HT-29 (cell line): ENCODE data around the gene MUC12. TPM values are rescaled to one million over a fixed set of nuclear protein-coding genes. Genes with fewer than 3 reads are reported as not detected.
"Not testable (repeated sequence)": the region's sequence is repeated elsewhere in the genome, so short reads cannot be mapped to it uniquely, and the experiment has no call there.

Experiments used
- DNase-seq: peaks from one replicate; pipeline ENCODE4 v3.0.0-alpha.2; 2015; ENCODE audit warnings: low spot score
- total RNA-seq: library from RNA; depleted of rRNA; stranded (reverse); fragments of >200 nt; shearing (Covaris generic); gene quantifications from 2 replicates; pipeline ENCODE4 v1.2.3, GENCODE V29; 2014; rRNA removed

MUC12 gene, protein sequence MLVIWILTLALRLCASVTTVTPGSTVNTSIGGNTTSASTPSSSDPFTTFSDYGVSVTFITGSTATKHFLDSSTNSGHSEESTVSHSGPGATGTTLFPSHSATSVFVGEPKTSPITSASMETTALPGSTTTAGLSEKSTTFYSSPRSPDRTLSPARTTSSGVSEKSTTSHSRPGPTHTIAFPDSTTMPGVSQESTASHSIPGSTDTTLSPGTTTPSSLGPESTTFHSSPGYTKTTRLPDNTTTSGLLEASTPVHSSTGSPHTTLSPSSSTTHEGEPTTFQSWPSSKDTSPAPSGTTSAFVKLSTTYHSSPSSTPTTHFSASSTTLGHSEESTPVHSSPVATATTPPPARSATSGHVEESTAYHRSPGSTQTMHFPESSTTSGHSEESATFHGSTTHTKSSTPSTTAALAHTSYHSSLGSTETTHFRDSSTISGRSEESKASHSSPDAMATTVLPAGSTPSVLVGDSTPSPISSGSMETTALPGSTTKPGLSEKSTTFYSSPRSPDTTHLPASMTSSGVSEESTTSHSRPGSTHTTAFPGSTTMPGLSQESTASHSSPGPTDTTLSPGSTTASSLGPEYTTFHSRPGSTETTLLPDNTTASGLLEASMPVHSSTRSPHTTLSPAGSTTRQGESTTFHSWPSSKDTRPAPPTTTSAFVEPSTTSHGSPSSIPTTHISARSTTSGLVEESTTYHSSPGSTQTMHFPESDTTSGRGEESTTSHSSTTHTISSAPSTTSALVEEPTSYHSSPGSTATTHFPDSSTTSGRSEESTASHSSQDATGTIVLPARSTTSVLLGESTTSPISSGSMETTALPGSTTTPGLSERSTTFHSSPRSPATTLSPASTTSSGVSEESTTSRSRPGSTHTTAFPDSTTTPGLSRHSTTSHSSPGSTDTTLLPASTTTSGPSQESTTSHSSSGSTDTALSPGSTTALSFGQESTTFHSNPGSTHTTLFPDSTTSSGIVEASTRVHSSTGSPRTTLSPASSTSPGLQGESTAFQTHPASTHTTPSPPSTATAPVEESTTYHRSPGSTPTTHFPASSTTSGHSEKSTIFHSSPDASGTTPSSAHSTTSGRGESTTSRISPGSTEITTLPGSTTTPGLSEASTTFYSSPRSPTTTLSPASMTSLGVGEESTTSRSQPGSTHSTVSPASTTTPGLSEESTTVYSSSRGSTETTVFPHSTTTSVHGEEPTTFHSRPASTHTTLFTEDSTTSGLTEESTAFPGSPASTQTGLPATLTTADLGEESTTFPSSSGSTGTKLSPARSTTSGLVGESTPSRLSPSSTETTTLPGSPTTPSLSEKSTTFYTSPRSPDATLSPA (N-terminal part only)
- 19.2 and 29.8 TPM in 2 replicates for total RNA-seq

DNA sequence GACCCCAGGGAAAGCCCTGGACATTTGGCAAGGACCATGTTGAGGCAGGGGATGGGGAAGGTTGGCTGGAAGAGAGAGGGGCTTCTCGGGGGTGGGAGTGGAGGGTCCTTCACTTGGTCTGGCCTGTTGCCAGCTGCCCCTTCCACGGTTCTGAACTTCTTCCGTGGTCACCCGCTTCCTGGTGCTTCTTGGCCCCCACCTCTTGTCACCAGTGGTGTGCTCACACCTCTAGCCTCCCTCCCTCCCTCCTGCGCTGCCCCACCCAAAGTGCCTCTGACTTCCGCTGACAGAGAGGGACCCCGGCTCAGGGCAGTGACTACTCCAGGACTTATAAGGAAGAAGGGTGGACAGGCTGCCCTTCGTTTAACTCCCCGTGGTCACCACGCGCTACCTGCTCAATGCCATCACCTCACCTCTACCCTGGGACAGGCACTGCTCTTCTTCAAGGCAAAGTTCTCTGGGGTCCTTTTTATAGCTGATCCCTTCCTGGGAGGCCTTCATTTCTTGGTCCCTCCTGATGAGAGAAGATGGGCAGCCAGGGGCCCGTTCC is at the start of gene MUC12:
TSS of gene MUC12 (plus strand) at position 500 of the 550 bp plus-strand sequence. CDS start 58 bp downstream, outside the sequence.
- no peak for DNase-seq

DNA sequence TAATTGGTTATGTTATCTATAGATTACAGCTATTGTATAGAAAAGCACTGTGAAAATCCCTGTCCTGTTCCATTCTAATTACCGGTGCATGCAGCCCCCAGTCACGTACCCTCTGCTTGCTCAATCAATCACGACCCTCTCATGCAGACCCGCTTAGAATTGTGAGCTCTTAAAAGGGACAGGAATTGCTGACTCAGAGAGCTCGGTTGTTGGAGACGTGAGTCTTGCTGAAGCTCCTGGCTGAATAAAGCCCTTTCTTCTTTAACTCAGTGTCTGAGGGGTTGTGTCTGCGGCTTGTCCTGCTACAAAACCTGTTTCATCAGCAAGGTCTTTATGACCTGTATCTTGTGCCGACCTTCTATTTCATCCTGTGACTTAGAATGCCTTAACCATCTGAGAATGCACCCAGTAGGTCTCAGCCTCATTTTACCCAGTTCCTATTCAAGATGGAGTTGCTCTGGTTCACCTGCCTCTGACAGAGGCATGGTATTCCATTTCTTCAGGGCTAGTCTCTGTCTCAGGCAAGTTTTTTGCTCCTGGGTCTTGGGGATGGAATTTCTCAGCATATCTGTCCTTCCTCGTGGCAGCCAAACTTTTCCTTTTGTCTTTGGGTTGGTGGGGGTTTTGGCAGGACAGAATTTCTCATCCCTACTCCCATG is 49.5 kb upstream of the MUC12 start:
- not testable (repeated sequence) for DNase-seq

DNA sequence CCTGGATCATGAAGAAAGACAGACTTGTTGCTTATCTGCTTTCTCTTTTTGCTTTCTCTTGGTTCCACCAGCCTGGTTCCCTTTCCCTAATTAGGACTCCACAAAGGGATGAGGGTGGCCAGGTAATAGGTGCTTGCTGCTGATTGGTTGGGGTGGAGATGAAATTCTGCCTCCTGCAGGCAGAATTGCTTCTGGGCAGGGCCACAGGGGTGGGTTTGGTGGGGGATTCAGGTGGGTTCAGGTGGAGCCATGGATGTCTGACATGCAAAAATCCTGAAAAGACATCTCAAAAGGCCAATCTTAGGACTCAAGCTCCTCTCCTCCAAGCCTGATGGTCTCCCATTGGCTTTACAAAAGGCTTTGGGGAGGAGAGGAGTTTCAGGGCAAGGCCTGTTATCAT is 48.3 kb upstream of the MUC12 start:
- DNase-seq = no peak

DNA sequence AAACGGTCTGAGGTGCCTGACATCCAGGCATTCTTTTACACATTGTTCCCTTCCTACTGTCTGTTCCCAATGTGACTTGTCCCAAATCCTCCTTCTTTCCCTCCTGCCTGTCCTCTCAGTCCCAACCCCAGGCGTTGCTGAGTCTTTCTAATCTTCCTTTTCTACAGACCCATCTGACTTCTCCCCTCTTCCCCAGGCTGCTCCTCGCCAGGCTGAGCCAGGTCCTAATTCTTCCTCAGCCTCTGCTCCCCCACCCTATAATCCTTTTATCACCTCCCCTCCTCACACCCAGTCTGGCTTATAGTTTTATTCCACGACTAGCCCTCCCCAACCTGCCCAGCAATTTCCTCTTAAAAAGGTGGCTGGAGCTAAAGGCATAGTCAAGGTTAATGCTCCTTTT is 45.7 kb upstream of the MUC12 start:
- DNase-seq = not testable (repeated sequence)

DNA sequence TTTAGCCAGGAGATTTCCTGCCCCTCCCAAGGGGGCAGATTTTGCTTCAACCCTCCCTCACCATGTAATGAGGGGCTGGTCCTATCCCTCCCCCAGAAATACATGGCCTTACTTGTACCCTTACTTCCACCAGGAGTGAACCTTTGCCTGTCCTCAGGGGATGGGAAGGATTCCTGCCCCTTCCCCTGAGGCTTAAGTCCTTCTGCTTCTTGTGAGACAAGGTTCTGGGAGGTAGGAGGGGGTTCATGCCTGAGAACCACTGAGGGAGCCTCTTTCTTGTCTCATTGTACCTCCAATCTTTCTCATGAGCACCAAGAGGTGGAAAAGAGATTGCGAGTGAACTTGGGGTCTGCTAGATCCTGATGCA is 39.6 kb upstream of the MUC12 start:
- no peak for DNase-seq

DNA sequence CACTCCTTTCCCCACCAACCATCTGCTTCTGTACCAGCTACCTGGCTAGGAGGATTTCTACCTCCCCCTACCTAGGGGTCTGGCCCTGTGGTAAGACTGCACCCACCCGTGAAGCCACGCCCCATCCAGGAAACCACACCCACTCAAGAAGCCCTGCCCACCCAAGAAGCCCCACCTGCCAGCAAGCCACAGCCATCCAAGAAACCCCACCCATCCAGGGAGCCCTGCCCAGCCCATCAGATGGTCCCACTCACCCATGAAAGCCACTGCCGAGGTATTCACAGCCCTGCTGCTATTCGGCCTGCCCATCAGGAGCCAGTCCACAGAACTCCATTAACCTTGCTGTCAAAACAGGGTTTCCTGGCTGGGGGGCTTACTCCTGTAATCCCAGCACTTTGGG is 35.6 kb upstream of the MUC12 start:
- no peak for DNase-seq

DNA sequence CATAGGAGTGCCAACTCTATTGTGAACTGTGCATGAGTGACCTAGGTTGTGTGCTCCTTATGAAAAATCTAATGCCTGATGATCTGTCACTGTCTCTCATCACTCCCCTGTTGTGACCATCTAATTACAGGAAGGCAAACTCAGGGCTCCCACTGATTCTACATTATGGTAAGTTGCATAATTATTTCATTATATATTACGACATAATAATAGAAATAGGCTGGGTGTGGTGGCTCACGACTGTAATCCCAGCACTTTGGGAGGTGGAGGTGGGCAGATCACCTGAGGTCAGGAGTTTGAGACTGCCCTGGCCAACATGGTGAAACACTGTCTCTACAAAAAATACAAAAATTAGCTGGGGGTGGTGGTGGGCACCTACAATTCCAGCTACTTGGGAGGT is 34.0 kb upstream of the MUC12 start:
- not testable (repeated sequence) for DNase-seq

DNA sequence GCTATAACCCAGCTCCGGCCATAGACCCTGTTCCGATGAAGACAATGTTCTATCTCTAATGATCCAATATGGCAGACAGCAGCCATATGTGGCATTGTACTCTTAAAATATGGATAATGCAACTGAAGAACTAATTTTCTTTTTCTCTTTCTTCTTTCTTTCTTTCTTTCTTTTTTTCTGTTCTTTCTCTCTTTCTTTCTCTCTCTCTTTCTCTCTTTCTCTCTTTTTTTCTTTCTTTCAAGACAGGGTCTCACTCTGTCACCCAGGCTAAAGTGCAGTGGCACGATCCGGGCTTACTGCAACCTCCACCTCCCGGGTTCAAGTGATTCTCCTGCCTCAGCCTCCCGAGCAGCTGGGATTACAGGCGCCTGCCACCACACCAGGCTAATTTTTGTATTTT is 33.2 kb upstream of the MUC12 start:
- DNase-seq = not testable (repeated sequence)

DNA sequence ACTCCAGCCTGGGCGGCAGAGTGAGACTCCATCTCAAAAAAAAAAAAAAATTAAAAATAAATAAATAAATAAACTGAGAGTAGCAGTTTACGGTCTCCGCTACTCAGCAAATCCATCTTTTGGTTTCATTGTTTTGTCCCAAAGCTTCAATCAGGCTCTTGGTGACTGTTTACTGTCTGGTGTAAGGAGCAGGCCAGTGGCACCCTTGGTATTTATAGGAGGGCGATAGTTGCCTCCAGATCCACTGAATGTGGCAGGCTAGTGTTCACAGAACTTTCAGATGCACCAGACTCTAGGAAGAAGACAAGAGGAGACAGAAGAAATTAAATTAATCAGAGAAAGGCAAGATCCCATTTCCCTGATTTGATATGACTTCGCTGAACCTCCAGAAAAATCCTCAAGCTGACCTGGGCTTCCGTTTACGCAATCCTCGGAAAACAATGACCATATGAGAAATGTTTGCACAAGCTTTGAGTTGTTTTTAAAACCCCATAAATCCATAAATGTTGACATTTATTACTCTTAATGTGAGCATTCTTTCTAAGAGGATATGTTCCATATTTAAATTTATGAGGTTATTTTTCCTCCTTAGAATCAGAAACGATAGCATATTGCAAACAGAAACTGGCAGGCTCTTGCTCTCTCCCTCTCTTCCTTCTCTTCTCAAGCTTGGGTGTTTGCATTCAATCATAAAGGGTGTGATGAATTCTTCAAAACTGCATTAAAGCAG is 27.2 kb upstream of the MUC12 start:
- peak; percentile 91 for DNase-seq

DNA sequence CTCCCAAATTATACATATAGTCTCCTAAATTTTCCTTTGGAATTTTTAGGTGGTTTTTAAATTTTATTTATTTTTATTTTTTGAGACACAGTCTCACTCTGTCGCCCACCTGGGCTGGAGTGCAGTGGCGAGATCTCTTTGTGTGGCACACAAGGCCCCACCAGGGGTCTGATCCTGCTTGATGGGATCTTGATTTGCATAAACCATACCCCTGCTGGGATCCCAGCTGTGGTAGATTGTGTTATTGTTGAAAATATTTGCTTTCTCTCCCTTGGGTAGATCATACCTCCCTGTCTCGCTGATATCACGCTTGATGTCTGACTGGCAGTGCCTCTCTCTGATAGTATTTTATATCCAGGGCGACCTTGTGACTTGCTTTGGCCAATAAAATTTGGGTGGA is 25.7 kb upstream of the MUC12 start:
- no peak for DNase-seq

DNA sequence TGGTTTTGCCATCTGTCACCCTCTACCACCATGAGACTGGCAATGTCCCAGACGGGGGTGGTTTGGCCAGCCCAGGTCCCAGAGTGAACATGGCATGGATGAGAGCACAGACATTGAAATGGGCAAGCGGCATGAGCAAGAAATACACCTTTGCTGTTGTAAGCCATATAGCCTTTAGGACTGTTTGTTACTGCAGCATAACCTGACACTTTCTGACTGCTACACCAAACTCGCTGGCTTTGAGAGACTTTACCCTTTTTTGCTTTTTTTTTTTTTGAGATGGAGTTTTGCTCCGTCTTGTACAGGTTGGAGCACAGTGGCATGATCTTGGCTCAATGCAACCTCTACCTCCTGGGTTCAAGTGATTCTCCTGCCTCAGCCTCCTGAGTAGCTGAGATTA is 25.2 kb upstream of the MUC12 start:
- DNase-seq = no peak

DNA sequence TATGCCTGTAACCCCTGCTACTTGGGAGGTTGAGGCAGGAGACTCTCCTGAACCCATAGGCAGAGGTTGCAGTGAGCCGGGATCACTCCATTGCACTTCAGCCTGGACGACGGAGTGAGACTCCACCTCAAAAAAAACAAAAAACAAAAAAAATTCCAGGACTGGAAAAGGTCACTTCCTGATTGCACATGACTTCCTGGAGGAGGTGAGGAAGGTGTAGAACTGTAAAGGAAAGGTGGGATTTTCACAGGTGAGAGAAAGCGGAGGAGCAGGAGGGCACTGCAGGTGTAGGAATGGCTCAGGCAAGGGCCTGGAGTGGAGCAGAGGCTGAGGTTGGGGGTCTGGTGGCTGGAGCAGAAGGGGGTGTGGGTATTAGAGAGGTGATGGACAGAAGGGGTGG is 23.3 kb upstream of the MUC12 start:
- no peak for DNase-seq

DNA sequence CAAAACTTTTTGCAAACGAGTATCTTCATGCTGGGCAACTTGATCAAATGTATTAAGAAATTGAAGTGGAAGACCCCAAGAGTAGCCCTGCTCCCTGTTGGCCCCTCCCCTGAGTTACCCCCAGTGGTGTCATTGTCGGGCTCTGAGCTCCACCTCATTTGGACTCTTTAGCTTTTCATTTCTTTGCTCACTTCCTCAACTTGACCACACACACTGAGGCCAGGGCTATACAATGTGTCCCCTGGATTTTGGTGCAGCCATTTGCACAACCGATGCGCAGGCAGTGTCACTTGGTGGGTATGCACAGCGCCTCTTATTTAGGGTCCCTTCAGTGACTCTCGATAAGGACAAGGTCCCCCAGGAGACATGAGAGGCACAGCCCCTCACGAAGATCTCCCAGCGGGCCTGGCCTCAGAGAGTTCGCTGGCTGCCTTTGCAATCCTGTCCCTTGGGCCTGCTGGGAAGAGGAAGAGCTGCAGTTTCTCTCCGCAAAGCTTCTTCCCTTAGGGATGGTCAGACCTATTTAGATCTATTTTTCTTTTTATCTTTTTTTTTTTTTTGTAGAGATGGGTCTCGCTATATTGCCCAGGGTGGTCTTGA is 22.5 kb upstream of the MUC12 start:
- no peak for DNase-seq

DNA sequence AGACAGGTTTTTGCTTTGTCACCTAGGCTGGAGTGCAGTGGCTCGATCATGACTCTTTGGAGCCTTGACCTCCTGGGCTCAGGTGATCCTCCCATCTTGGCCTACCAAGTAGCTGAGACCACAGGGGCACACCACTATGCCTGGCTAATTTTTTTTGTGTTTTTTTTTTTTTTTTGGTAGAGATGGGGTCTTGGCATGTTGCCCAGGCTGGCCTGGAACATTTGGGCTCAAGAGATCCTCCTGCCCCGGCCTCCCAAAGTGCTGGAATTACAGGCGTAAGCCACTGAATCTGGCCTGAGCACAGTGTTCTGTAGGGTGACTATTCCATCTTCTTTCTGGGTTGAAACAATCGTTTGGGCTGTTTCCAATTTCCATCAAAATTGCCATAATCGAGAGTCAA is 21.6 kb upstream of the MUC12 start:
- DNase-seq = no peak

DNA sequence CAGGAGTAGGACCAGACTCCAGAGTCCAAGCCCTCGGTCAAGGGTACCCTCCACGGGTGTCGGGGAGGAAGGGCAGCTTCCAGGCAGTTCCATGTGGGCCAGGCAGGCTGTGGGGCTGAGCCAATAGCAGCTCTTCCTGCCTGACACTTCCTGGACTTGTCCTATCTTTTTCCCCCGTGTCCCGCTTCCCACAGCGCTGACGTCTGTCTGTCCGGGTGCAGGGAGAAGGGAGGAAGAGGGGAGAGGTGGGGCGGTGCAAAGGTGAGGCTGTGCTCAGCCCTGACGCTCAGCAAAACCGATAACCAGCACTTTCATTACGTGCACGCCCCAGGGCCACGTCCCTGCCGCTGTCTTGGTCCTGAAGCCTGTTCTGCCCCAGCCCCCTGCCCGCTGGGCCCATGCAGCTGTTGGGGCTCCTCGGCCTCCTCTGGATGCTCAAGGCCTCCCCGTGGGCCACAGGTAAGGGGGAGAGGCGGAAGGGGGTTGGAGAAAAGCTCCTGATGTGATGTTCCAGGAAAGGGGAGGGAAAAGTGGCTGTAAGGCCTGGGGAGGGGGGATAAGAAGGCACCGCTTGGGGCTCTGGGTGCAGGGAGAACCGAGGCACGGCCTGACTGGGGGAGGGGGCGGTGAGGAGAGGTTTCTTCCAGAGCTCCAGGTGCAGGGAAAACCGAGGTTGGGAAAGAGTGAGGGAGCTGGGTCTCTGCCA is 20.0 kb upstream of the MUC12 start, which contains the start of gene MUC3A:
TSS of gene MUC3A (plus strand) at position 308 of the 706 bp plus-strand sequence. CDS start at position 399, 91 bp downstream.
- peak; percentile 46 for DNase-seq

DNA sequence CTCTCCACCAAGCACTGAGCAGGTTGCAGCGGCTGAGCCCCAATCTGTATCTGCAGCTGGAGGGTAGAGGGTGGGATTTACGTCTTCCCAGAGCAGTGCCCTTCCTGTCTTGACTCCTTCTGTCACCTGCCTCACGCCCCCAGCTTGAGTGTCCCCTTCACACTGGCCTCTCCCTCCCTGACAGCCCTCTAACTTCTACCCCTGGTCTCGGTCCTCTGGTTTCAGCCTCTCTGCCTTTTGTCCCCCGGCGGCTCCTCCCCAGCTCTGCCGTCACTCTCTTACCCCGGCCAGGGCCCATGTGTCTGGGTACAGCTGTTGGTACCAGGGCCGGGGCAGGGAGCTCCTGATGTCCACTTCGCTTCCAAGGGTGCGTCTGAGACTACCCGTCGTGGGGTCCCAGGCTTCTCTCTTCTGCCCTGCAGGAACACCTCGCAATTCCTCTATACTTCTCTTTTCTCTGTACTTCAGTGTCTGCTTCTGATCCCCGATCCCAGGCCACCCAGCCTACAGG is 19.4 kb upstream of the MUC12 start:
- no peak for DNase-seq

DNA sequence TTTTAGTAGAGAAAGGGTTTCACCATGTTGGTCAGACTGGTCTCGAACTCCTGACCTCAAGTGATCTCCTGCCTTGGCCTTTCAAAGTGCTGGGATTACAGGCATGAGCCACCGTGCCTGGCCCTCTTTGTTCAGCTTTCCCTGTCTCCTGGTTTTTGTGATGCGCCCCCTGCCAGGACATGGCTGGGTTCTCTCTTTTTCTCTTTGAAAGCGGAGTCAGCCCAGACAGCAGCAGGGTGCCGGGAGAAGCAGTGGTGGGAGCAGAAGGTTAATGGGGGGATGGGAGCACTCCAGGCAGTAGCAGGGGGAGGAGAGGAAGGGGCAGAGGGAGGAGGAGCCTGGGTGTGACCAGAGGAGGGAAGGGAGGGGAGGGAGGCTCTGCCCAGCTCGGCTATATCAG is 18.2 kb upstream of the MUC12 start:
- no peak for DNase-seq

DNA sequence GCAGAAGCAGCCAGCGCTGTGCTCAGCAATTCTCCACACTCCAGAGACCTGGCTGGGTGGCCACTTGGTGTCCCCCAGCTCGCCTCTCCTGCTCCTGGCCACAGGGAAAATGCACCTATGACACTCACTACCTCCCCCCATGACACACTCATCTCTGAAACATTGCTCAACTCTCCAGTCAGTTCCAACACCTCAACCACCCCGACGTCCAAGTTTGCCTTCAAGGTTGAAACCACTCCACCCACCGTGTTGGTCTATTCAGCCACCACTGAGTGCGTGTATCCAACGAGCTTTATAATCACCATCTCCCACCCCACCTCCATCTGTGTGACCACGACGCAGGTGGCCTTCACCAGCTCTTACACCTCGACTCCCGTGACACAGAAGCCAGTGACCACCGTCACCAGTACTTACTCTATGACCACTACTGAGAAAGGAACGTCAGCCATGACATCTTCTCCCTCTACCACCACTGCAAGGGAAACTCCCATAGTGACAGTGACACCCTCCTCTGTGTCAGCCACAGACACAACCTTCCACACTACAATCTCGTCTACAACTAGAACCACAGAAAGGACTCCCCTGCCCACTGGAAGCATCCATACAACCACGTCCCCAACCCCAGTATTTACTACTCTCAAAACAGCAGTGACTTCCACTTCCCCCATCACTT is 17.3 kb upstream of the MUC12 start:
- no peak for DNase-seq
